ENCODE results near the gene COL20A1.

Gene COL20A1

GRCh38 chr20:63311833-63312243, 18.9 kb downstream of the COL20A1 start:
- TF ChIP-seq CTCF (IDR thresholded peaks at IDR 0.05; ENCODE audit: insufficient read depth, low read length, poor library complexity, severe bottlenecking): no peak
- no peaks in the 10 kb centered on the region; the same call in 1 of the 2 replicates for H3K27me3 ChIP-seq (replicated peaks; ENCODE audit: control insufficient read depth, insufficient read depth, low read length)
- no peaks in the 10 kb centered on the region for H3K36me3 ChIP-seq (ENCODE audit: control insufficient read depth, insufficient read depth, low read length)
- DNase-seq (ENCODE audit: extremely low read depth, insufficient read length): no peak
- H3K4me3 ChIP-seq (replicated peaks; ENCODE audit: low read depth, low read length): no peak overlapping the region

GRCh38 chr20:63312273-63312672, 19.3 kb downstream of the COL20A1 start:
- DNase-seq (ENCODE audit: extremely low read depth, insufficient read length): no peak
- TF ChIP-seq CTCF (IDR thresholded peaks at IDR 0.05; ENCODE audit: insufficient read depth, low read length, poor library complexity, severe bottlenecking): no peak

GRCh38 chr20:63312690-63313348, 19.8 kb downstream of the COL20A1 start:
- DNase-seq (ENCODE audit: extremely low read depth, insufficient read length): no peak
- Histone ChIP-seq H3K36me3 (ENCODE audit: control insufficient read depth, insufficient read depth, low read length) (no peaks in the 10 kb centered on the region), H3K4me3 (replicated peaks; ENCODE audit: low read depth, low read length) (no peak overlapping the region), H3K27me3 (replicated peaks; ENCODE audit: control insufficient read depth, insufficient read depth, low read length) (no peaks in the 10 kb centered on the region; the same call in 1 of the 2 replicates)
- TF ChIP-seq CTCF (IDR thresholded peaks at IDR 0.05; ENCODE audit: insufficient read depth, low read length, poor library complexity, severe bottlenecking): no peak

More at GRCh38 chr20:63312273-63312672, 19.3 kb downstream of the COL20A1 start:
- H3K27me3 ChIP-seq (replicated peaks; ENCODE audit: control insufficient read depth, insufficient read depth, low read length): no peaks in the 10 kb centered on the region; the same call in 1 of the 2 replicates
- H3K4me3 ChIP-seq (replicated peaks; ENCODE audit: low read depth, low read length): no peak overlapping the region
- no peaks in the 10 kb centered on the region for H3K36me3 ChIP-seq (ENCODE audit: control insufficient read depth, insufficient read depth, low read length)

- no peak overlapping the region for H3K4me3 ChIP-seq (replicated peaks; ENCODE audit: low read depth, low read length)
- no peaks in the 10 kb centered on the region; the same call in 1 of the 2 replicates for H3K27me3 ChIP-seq (replicated peaks; ENCODE audit: control insufficient read depth, insufficient read depth, low read length)
- no peak for TF ChIP-seq CTCF (IDR thresholded peaks at IDR 0.05; ENCODE audit: insufficient read depth, low read length, poor library complexity, severe bottlenecking)
- no peaks in the 10 kb centered on the region for H3K36me3 ChIP-seq (ENCODE audit: control insufficient read depth, insufficient read depth, low read length)
- DNase-seq (ENCODE audit: extremely low read depth, insufficient read length): no peak
Measured at GRCh38 chr20:63313349-63314014, 20.5 kb downstream of the COL20A1 start.

GRCh38 chr20:63314015-63314471, 21.1 kb downstream of the COL20A1 start:
- no peak for DNase-seq (ENCODE audit: extremely low read depth, insufficient read length)
- Histone ChIP-seq H3K36me3 (ENCODE audit: control insufficient read depth, insufficient read depth, low read length) (no peaks in the 10 kb centered on the region), H3K4me3 (replicated peaks; ENCODE audit: low read depth, low read length) (no peak overlapping the region), H3K27me3 (replicated peaks; ENCODE audit: control insufficient read depth, insufficient read depth, low read length) (no peaks in the 10 kb centered on the region; the same call in 1 of the 2 replicates)
- no peak for TF ChIP-seq CTCF (IDR thresholded peaks at IDR 0.05; ENCODE audit: insufficient read depth, low read length, poor library complexity, severe bottlenecking)
